Mononuclear cell (primary cell): ENCODE results near the gene PCCA. TPM values are rescaled to one million over a fixed set of nuclear protein-coding genes. Genes with fewer than 3 reads are reported as not detected.
"Not testable (repeated sequence)": the region's sequence is repeated elsewhere in the genome, so short reads cannot be mapped to it uniquely, and the experiment has no call there.

ENCODE experiments used
- H3K27me3 ChIP-seq: 2 replicates; pipeline ENCODE4 v1.6.0; 2011; ENCODE audit warnings: low read length, control low read depth; ENCODE audit not compliant: insufficient read depth
- H3K4me1 ChIP-seq: 2 replicates; pipeline ENCODE4 v1.5.1; 2011; ENCODE audit warnings: mild to moderate bottlenecking, low read length, control low read depth; ENCODE audit not compliant: insufficient read depth
- H3K4me3 ChIP-seq: 2 replicates; pipeline ENCODE4 v1.5.1; 2011; ENCODE audit warnings: mild to moderate bottlenecking, low read length, moderate library complexity
- H3K9me3 ChIP-seq: 2 replicates; pipeline ENCODE4 v1.5.1; 2011; ENCODE audit warnings: low read depth, mild to moderate bottlenecking, control low read depth, low read length
- total RNA-seq: library from RNA; depleted of rRNA; stranded (reverse); fragments of >200 nt; gene quantifications from one replicate; pipeline ENCODE4 v1.2.3, GENCODE V29; 2012

Gene PCCA
- total RNA-seq, 1 donor: 7.9 TPM

- Histone ChIP-seq H3K27me3 (no peaks in the 10 kb centered on the region), H3K9me3 (no peaks in the 10 kb centered on the region), H3K4me1 (no peaks in the 10 kb centered on the region), H3K4me3 (no peak overlapping the region)
These were observed 21.4 kb downstream of the PCCA start for GRCh38 chr13:100110269-100110668.

GRCh38 chr13:100112186-100112838 lies 23.4 kb downstream of the PCCA start:
- H3K27me3 ChIP-seq: no peaks in the 10 kb centered on the region
- no peaks in the 10 kb centered on the region for H3K4me1 ChIP-seq
- H3K9me3 ChIP-seq: no peaks in the 10 kb centered on the region
- no peak overlapping the region for H3K4me3 ChIP-seq

GRCh38 chr13:100115693-100116254 lies 26.9 kb downstream of the PCCA start:
- Histone ChIP-seq H3K4me1 (no peaks in the 10 kb centered on the region), H3K9me3 (no peaks in the 10 kb centered on the region), H3K27me3 (no peaks in the 10 kb centered on the region), H3K4me3 (no peak overlapping the region)

- peaks cover 5% of the 10 kb centered on the region for H3K4me1 ChIP-seq
- H3K27me3 ChIP-seq: no peaks in the 10 kb centered on the region
- H3K4me3 ChIP-seq: no peak overlapping the region
- peaks cover 7% of the 10 kb centered on the region for H3K9me3 ChIP-seq
These were observed 35.4 kb downstream of the PCCA start for GRCh38 chr13:100124265-100124664.

- Histone ChIP-seq H3K4me1 (peaks cover 14% of the 10 kb centered on the region), H3K27me3 (no peaks in the 10 kb centered on the region), H3K9me3 (peaks cover 7% of the 10 kb centered on the region), H3K4me3 (no peak overlapping the region)
These were observed 37.1 kb downstream of the PCCA start for GRCh38 chr13:100125946-100126345.

GRCh38 chr13:100128373-100128772 lies 39.5 kb downstream of the PCCA start:
- Histone ChIP-seq H3K4me3 (no peak overlapping the region), H3K9me3 (no peaks in the 10 kb centered on the region), H3K27me3 (no peaks in the 10 kb centered on the region), H3K4me1 (peaks cover 14% of the 10 kb centered on the region)

GRCh38 chr13:100128838-100129237 lies 39.9 kb downstream of the PCCA start:
- Histone ChIP-seq H3K4me3 (no peak overlapping the region), H3K4me1 (peaks cover 14% of the 10 kb centered on the region), H3K9me3 (no peaks in the 10 kb centered on the region), H3K27me3 (no peaks in the 10 kb centered on the region)

GRCh38 chr13:100129605-100130004 lies 40.7 kb downstream of the PCCA start:
- no peaks in the 10 kb centered on the region for H3K27me3 ChIP-seq
- peaks cover 11% of the 10 kb centered on the region for H3K4me1 ChIP-seq
- H3K9me3 ChIP-seq: no peaks in the 10 kb centered on the region
- H3K4me3 ChIP-seq: no peak overlapping the region

GRCh38 chr13:100130092-100130491 lies 41.2 kb downstream of the PCCA start:
- Histone ChIP-seq H3K9me3 (no peaks in the 10 kb centered on the region), H3K4me1 (peaks cover 11% of the 10 kb centered on the region), H3K4me3 (no peak overlapping the region), H3K27me3 (no peaks in the 10 kb centered on the region)

- no peak overlapping the region for H3K4me3 ChIP-seq
- peaks cover 11% of the 10 kb centered on the region for H3K4me1 ChIP-seq
- H3K9me3 ChIP-seq: no peaks in the 10 kb centered on the region
- no peaks in the 10 kb centered on the region for H3K27me3 ChIP-seq
These were observed 42.1 kb downstream of the PCCA start for GRCh38 chr13:100130930-100131511.

- peaks cover 11% of the 10 kb centered on the region for H3K4me1 ChIP-seq
- H3K27me3 ChIP-seq: no peaks in the 10 kb centered on the region
- no peaks in the 10 kb centered on the region for H3K9me3 ChIP-seq
- H3K4me3 ChIP-seq: no peak overlapping the region
These were observed 43.1 kb downstream of the PCCA start for GRCh38 chr13:100131863-100132574.

GRCh38 chr13:100138859-100139491 lies 50.1 kb downstream of the PCCA start:
- no peaks in the 10 kb centered on the region for H3K27me3 ChIP-seq
- H3K9me3 ChIP-seq: no peaks in the 10 kb centered on the region
- H3K4me1 ChIP-seq: peaks cover 4% of the 10 kb centered on the region

GRCh38 chr13:100139817-100140216 lies 50.9 kb downstream of the PCCA start:
- no peak overlapping the region for H3K4me3 ChIP-seq
- H3K9me3 ChIP-seq: no peaks in the 10 kb centered on the region
- H3K27me3 ChIP-seq: no peaks in the 10 kb centered on the region
- H3K4me1 ChIP-seq: peaks cover 4% of the 10 kb centered on the region

More at GRCh38 chr13:100138859-100139491, 50.1 kb downstream of the PCCA start:
- H3K4me3 ChIP-seq: no peak overlapping the region

GRCh38 chr13:100140441-100140840 lies 51.5 kb downstream of the PCCA start:
- H3K4me1 ChIP-seq: peaks cover 4% of the 10 kb centered on the region
- H3K4me3 ChIP-seq: no peak overlapping the region
- H3K27me3 ChIP-seq: no peaks in the 10 kb centered on the region
- H3K9me3 ChIP-seq: no peaks in the 10 kb centered on the region

- H3K9me3 ChIP-seq, H3K4me3 ChIP-seq, H3K4me1 ChIP-seq, H3K27me3 ChIP-seq: not testable (repeated sequence)
These were observed 52.6 kb downstream of the PCCA start for GRCh38 chr13:100141461-100141961.
